Liver (tissue), 3 donors: ENCODE results near the gene STIM1.

ENCODE experiments used
- ATF3 ChIP-seq: IDR thresholded peaks from 2 replicates; pipeline ENCODE4 v1.6.1; 2016; ENCODE audit warnings: antibody characterized with exemption
- CTCF ChIP-seq: fragments of 150-350 bp; IDR thresholded peaks from 2 replicates; pipeline ENCODE4 v1.5.1; 2017; ENCODE audit warnings: improper control_type of control experiment, low read depth, low read length; ENCODE audit not compliant: missing input control
- EGR1 ChIP-seq, 2 donors: IDR thresholded peaks; 2 replicates each; pipeline ENCODE4 v1.6.1; 2016 to 2018; ENCODE audit warnings: antibody characterized with exemption in 2 of 2, low read depth in 2 of 2
- JUND ChIP-seq, 2 donors: IDR thresholded peaks; 2 replicates each; pipeline ENCODE4 v1.6.1; 2016; ENCODE audit warnings: antibody characterized with exemption in 2 of 2
- MAX ChIP-seq: IDR thresholded peaks from 2 replicates; pipeline ENCODE4 v1.6.1; 2016; ENCODE audit warnings: antibody characterized with exemption
- NR2F2 ChIP-seq: IDR thresholded peaks from 2 replicates; pipeline ENCODE4 v1.6.1; 2016; ENCODE audit warnings: antibody characterized with exemption
- RAD21 ChIP-seq, 2 donors: IDR thresholded peaks; 2 replicates each; pipeline ENCODE4 v1.6.1; 2016; ENCODE audit warnings: antibody characterized with exemption in 2 of 2, mild to moderate bottlenecking in 2 of 2
- RXRA ChIP-seq, 2 donors: IDR thresholded peaks; 2 replicates each; pipeline ENCODE4 v1.6.1; 2017 to 2018; ENCODE audit warnings: antibody characterized with exemption in 2 of 2, mild to moderate bottlenecking in 1 of 2
- SP1 ChIP-seq: IDR thresholded peaks from 2 replicates; pipeline ENCODE4 v1.6.1; 2018; ENCODE audit warnings: antibody characterized with exemption, mild to moderate bottlenecking
- TAF1 ChIP-seq: conservative IDR thresholded peaks from 2 replicates; pipeline ENCODE4 v1.6.1; 2016; ENCODE audit warnings: antibody characterized with exemption, mild to moderate bottlenecking
- TF ChIP-seq, protein P1 (sequence below): IDR thresholded peaks from 2 replicates; pipeline ENCODE4 v1.6.1; 2016; ENCODE audit warnings: antibody characterized with exemption, mild to moderate bottlenecking
- TF ChIP-seq, protein P2 (sequence below): IDR thresholded peaks from 2 replicates; pipeline ENCODE4 v1.6.1; 2016; ENCODE audit warnings: antibody characterized with exemption
- donor health status: healthy.
- donor health status: healthy.

DNA sequence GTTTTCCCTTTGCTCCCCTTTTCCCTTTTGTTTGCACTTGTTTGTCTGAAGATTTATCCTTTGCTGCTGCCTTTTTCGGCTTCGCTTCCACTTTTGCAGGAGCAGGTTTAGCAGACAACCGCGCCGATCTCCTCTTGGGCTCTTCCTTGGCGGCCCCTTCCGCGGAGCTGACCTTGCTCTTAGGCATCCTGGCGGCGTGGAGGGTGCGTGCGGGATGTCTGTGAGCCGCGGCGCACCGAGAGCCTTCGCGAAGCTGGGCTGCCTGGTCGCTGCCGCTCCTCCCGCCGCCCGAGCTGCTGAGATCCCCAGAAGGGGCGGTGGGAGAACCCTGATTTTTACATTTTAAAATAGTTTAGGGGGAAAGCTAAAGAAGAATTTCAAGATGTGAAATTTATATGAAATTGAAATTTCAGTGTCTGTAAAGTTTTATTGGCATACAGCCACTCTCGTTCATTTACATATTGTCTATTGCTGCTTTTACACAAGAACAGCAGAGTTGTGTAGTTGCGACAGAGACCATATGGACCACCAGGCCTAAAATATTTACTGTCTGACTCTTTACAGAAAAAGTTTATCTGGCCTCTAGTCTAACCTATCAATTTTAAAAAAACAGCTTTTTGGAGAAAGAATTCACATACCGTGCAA, 133.9 kb downstream of the STIM1 start:
- no peak for TF ChIP-seq CTCF
- TF ChIP-seq NR2F2: no peak
- TF ChIP-seq JUND (IDR thresholded peaks at IDR 0.05): no peak
- no peak for TF ChIP-seq MAX
- no peak for TF ChIP-seq TAF1
- TF ChIP-seq RAD21 (IDR thresholded peaks at IDR 0.05): no peak
- no peak for TF ChIP-seq EGR1 (IDR thresholded peaks at IDR 0.05; ENCODE audit: low read depth in 2 of 2)
- TF ChIP-seq, protein P1, sequence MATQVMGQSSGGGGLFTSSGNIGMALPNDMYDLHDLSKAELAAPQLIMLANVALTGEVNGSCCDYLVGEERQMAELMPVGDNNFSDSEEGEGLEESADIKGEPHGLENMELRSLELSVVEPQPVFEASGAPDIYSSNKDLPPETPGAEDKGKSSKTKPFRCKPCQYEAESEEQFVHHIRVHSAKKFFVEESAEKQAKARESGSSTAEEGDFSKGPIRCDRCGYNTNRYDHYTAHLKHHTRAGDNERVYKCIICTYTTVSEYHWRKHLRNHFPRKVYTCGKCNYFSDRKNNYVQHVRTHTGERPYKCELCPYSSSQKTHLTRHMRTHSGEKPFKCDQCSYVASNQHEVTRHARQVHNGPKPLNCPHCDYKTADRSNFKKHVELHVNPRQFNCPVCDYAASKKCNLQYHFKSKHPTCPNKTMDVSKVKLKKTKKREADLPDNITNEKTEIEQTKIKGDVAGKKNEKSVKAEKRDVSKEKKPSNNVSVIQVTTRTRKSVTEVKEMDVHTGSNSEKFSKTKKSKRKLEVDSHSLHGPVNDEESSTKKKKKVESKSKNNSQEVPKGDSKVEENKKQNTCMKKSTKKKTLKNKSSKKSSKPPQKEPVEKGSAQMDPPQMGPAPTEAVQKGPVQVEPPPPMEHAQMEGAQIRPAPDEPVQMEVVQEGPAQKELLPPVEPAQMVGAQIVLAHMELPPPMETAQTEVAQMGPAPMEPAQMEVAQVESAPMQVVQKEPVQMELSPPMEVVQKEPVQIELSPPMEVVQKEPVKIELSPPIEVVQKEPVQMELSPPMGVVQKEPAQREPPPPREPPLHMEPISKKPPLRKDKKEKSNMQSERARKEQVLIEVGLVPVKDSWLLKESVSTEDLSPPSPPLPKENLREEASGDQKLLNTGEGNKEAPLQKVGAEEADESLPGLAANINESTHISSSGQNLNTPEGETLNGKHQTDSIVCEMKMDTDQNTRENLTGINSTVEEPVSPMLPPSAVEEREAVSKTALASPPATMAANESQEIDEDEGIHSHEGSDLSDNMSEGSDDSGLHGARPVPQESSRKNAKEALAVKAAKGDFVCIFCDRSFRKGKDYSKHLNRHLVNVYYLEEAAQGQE: no peak
- TF ChIP-seq, protein P2, sequence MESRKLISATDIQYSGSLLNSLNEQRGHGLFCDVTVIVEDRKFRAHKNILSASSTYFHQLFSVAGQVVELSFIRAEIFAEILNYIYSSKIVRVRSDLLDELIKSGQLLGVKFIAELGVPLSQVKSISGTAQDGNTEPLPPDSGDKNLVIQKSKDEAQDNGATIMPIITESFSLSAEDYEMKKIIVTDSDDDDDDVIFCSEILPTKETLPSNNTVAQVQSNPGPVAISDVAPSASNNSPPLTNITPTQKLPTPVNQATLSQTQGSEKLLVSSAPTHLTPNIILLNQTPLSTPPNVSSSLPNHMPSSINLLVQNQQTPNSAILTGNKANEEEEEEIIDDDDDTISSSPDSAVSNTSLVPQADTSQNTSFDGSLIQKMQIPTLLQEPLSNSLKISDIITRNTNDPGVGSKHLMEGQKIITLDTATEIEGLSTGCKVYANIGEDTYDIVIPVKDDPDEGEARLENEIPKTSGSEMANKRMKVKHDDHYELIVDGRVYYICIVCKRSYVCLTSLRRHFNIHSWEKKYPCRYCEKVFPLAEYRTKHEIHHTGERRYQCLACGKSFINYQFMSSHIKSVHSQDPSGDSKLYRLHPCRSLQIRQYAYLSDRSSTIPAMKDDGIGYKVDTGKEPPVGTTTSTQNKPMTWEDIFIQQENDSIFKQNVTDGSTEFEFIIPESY: no peak
- no peak for TF ChIP-seq ATF3
- no peak for TF ChIP-seq SP1
- TF ChIP-seq RXRA (IDR thresholded peaks at IDR 0.05): no peak
